NCI-H1930 (cell line): ENCODE data around the gene LMLN.
"Not testable (repeated sequence)": the region's sequence is repeated elsewhere in the genome, so short reads cannot be mapped to it uniquely, and the experiment has no call there.

Experiments used
- DNase-seq, 2 experiments: peaks; one replicate each; lab custom pipeline; 2025; lab: John Stamatoyannopoulos, UW

LMLN gene

DNA sequence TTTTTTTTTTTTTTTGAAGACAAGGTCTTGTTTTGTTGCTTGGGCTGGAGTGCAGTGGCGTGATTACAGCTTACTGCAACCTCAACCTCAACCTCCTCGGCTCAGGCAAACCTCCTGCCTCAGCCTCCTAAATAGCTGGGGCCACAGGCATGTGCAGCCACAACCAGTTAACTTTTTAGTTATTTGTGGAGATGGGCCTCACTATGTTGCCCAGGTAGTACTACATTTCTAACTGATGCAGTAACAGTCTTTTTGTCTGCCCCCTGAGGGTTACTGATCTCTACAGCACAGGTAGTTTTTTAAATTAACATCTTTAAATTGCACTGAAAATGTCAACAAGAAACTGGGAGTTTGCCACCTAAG is 3.4 kb upstream of the LMLN start:
- DNase-seq, result no peak

GRCh38 chr3:197957790-197958133 is 2.3 kb upstream of the LMLN start:
- no peak for DNase-seq

DNA sequence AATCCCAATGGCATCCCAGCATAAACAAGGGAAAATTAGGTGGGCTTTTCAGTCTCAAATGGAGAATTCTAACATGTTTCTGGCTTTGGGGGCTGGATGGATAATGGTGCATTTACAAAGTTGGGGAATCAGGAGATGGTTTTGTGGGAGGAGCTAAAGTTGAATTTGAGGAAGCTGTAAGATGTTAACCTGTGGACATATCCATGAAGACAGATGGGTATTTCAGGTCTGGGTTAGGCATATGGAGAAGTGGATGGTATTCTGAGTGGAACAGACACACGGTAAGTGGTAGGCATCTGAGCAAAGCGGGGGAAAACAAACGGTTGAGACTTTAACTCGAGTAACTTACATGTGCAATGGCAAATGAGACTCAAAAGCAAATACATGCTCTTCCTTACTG is 1.7 kb upstream of the LMLN start:
- no peak for DNase-seq

- not testable (repeated sequence) for DNase-seq
These were observed 1.2 kb upstream of the LMLN start for GRCh38 chr3:197958848-197959247.

DNA sequence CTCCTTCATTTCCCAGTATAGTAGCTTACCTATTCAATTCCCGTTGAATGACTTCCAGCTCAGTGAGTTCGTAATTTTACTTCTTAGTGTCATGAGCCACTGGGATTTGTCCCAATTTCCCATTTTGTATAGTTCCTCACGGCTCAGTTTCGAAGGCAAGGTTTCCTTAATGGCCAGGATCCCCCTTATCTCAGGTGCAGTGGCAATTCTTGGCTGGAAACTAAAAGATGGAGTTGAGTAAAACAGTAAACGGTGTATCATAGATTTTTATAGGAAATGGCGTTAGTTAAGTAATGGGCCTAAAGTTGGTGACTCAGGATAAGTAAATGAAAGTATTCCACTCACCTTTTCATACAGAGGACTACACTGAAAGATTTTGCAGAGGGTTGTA is 522 bp upstream of the LMLN start:
- DNase-seq, result no peak

DNA sequence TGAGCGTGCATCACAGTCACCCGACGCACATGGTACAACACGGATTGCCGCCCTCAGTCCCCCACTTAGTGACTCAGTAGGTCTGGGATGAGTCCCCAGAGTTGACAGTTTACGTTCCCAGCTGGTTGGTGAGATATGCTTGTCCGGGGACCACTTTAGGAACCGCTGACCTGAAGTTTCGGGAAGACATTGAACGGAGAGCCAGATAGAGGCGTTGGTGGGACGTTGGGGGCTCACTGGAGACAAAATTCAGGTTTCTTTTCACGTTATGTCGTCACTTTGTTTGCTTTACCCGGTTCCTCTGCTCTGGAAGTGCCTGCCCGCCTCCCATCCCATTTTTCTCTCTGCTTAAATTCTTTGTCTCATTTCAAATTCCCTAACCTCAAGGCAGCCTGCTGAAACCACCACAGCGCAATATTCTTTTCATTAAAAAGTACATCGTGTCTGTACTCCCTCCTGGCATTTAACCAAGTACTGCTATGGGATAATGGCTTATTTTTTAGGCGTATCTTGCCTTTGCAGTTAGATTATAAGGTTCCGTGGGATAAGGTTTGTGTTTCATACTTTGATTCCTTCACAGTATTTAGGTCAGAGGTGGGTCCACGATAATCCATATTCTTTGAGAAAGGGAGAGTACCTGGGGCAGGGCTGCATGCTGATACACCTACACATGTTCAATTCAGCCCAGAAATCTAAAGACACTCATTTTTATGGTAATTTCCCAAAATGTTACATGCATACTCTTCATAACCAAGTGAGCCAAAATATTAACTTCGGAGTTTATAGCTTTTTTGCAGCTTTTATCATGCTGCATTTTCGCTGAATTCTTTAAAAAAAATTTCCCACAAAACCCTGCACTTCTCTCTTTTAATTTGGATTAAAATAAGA is 921 bp downstream of the LMLN start:
- DNase-seq, result no peak

GRCh38 chr3:197961582-197961945 is 1.5 kb downstream of the LMLN start:
- no peak for DNase-seq

- no peak for DNase-seq
These were observed 3.1 kb downstream of the LMLN start for GRCh38 chr3:197963019-197963637.

- not testable (repeated sequence) for DNase-seq
These were observed 7.4 kb downstream of the LMLN start for GRCh38 chr3:197967337-197967989.

GRCh38 chr3:197970588-197970987 is 10.6 kb downstream of the LMLN start:
- no peak for DNase-seq

DNA sequence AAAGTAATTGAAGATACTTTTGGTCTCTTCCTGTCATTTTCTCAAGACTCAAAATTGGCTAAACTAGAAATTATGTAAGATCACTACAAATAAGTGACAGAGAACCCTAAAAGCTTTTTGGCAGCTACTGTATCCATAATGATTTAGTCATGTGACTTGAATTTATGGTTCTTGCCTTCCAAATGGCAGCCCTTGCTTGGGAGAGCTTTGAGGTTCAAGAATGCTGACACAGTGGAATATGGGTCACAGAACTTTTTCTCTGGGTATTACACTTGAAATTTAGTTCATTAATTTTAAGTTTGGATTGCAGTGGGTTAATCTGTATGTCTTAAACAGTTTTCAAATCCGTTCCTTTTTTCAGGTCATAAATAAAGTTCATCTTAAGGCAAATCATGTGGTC is 14.0 kb downstream of the LMLN start:
- DNase-seq, result no peak

DNA sequence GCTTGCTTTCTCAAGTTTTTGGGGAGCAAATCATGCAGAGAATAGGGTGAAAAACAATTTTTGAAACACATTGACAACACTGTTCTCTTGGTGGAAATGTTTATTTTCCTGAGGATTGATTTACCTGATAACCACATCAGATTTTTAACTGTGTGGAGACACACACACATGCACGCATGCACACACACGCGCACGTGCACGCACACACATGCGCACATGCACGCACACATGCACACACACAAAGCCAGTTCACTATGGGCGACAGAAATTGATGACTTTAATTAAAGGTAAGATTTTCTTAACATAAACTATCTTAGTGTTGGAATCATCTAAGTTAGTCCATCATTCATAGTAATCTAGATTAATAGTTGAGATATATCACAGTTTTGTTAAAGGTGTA is 15.3 kb downstream of the LMLN start:
- DNase-seq, result no peak

GRCh38 chr3:197983076-197983475 is 23.1 kb downstream of the LMLN start:
- no peak for DNase-seq

GRCh38 chr3:197989651-197990050 is 29.6 kb downstream of the LMLN start:
- no peak for DNase-seq

DNA sequence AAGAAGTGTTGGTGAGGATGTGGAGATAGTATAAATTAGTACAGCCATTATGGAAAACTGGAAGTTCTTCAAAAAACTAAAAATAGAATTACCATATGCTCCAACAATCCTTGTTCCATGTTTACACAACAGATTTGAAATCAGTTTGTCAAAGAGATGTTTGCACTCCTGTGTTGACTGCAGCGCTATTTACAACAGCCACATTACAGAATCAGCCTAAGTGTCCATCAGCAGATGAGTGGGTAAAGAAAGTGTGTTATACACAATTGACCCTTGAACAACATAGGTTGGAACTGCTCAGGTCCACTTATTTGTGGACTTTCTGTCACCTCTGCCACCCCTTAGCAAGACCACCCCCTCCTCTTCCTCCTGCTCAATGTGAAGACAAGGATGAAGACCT is 34.7 kb downstream of the LMLN start:
- no peak for DNase-seq

GRCh38 chr3:197996855-197997254 is 36.8 kb downstream of the LMLN start:
- no peak for DNase-seq

- DNase-seq, result no peak
These were observed 37.9 kb downstream of the LMLN start for GRCh38 chr3:197997936-197998335.

DNA sequence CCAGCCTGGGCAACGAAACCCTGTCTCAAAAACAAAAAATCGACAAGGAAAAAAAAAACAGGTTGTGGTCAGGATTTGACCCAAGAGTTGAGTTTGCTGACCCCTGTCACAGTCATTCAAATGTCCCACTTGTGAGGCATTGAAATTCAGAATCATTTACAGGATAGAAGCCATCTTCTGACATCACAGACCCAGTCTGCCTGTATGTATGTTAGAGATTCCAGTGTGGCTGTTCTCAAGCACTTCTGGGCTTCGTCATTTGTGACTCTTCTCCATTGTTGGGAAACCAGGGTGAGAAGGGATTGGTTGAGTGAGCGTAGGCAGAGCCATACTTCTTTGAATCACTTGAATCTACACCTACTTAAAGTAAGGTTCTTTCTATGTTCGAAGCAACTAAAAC is 57.1 kb downstream of the LMLN start:
- no peak for DNase-seq

- DNase-seq, result no peak
These were observed 58.4 kb downstream of the LMLN start for GRCh38 chr3:198018416-198018815.

GRCh38 chr3:198019115-198019514 is 59.1 kb downstream of the LMLN start:
- DNase-seq, result no peak

GRCh38 chr3:198021320-198021719 is 61.3 kb downstream of the LMLN start:
- no peak for DNase-seq

- DNase-seq, result no peak
These were observed 62.6 kb downstream of the LMLN start for GRCh38 chr3:198022604-198023003.

- no peak for DNase-seq
These were observed 65.6 kb downstream of the LMLN start for GRCh38 chr3:198025644-198026043.
